GM19324 (cell line): ENCODE results near the gene TMEM184C.
A peak's percentile ranks its signal among the peaks of the same experiment; 100 is the strongest.

Experiments
- ATAC-seq: cut with Tn5 transposase; IDR thresholded peaks from one replicate; pipeline ENCODE4 v1.9.1; 2021; ENCODE audit warnings: mild to moderate bottlenecking, moderate library complexity; ENCODE audit not compliant: unreplicated experiment, low FRiP score

TMEM184C gene

GRCh38 chr4:147717878-147718277, 100.7 kb downstream of the TMEM184C start:
- ATAC-seq = peak; percentile 78
